Lower lobe of right lung (tissue), 2 donors: ENCODE results near the gene LCOR. TPM values are rescaled to one million over a fixed set of nuclear protein-coding genes. Genes with fewer than 3 reads are reported as not detected.

Experiments
- ATAC-seq, 2 donors: fragments of 200-7000 bp; cut with Tn5 transposase; one replicate each; pipeline ENCODE4 v1.9.1; 2020 to 2022; ENCODE audit warnings: mild to moderate bottlenecking in 2 of 2, moderate library complexity in 2 of 2
- DNase-seq: peaks from one replicate; pipeline ENCODE4 v3.0.0-alpha.2; 2020
- H3K27ac ChIP-seq: fragments of 200-600 bp; one replicate; pipeline ENCODE4 v1.8.0; 2022
- H3K27me3 ChIP-seq: fragments of 200-600 bp; one replicate; pipeline ENCODE4 v1.8.0; 2022; ENCODE audit warnings: low read depth
- H3K36me3 ChIP-seq: fragments of 200-600 bp; one replicate; pipeline ENCODE4 v1.8.0; 2022; ENCODE audit warnings: mild to moderate bottlenecking
- H3K4me1 ChIP-seq: fragments of 200-600 bp; one replicate; pipeline ENCODE4 v1.8.0; 2022
- H3K4me3 ChIP-seq: fragments of 200-600 bp; one replicate; pipeline ENCODE4 v1.8.0; 2022; ENCODE audit warnings: mild to moderate bottlenecking
- H3K9me3 ChIP-seq: fragments of 200-600 bp; one replicate; pipeline ENCODE4 v1.8.0; 2022
- CTCF ChIP-seq: fragments of 200-600 bp; IDR thresholded peaks from one replicate; pipeline ENCODE4 v1.8.0; 2022; ENCODE audit warnings: antibody characterized with exemption, mild to moderate bottlenecking
- intact Hi-C: fragments of 100-400 bp; cut with DNase I; formaldehyde crosslinking; loops from one replicate; pipeline ENCODE4 v1.11.0; 2022
- long read RNA-seq: library from polyadenylated mRNA; unstranded; transcript quantifications from one replicate; pipeline ENCODE4 v2.0.0, GENCODE V29; 2021
- total RNA-seq: library from RNA; stranded (reverse); fragmentation: NEBNext Ultra II Directional; extraction: Animal tissue kit (Norgen Biotek cat#: 25700); gene quantifications from one replicate; pipeline ENCODE4 v1.2.1, GENCODE V29; 2021
- donor health status: DM: no; HTN: yes; CAD: no; lungs with severe emphysema.

Gene LCOR
- 34.7 TPM for total RNA-seq
- long read RNA-seq, full-length matches to known transcripts: 4 of 30 reads
- long read RNA-seq, partial matches to known transcripts: 0 of 30 reads
- long read RNA-seq, other reads (novel, unspliced or antisense): 26 of 30 reads

GRCh38 chr10:96831867-96832720 is at the start of gene LCOR:
Gene LCOR (plus strand): TSS chr10:96832298. CDS start chr10:96949058, 116,760 bp downstream.
- intact Hi-C loops: no loop called here

GRCh38 chr10:96784253-96784652 is 47.8 kb upstream of the LCOR start:
- Histone ChIP-seq H3K27me3 (no peaks in the 10 kb centered on the region), H3K9me3 (peaks cover 6% of the 10 kb centered on the region), H3K4me1 (no peaks in the 10 kb centered on the region), H3K27ac (no peak overlapping the region), H3K36me3 (no peaks in the 10 kb centered on the region), H3K4me3 (no peak overlapping the region)
- no peak for TF ChIP-seq CTCF
- no peak for ATAC-seq
- intact Hi-C loops: no loop called here
- DNase-seq: no peak

More at GRCh38 chr10:96831867-96832720, at the start of gene LCOR:
- Histone ChIP-seq H3K9me3 (no peaks in the 10 kb centered on the region), H3K27ac (peak within 1 kb of the TSS; percentile 88), H3K36me3 (no peaks in the 10 kb centered on the region), H3K4me3 (peak within 1 kb of the TSS; percentile 88), H3K27me3 (no peaks in the 10 kb centered on the region), H3K4me1 (peaks cover 46% of the 10 kb centered on the region)
- DNase-seq (peak; percentile 89), ATAC-seq (peak; percentile 90 to 95)
- TF ChIP-seq CTCF: no peak

- Histone ChIP-seq H3K9me3 (peaks cover under 1% of the 10 kb centered on the region), H3K36me3 (no peaks in the 10 kb centered on the region), H3K4me1 (no peaks in the 10 kb centered on the region), H3K27me3 (no peaks in the 10 kb centered on the region), H3K27ac (no peak overlapping the region), H3K4me3 (no peak overlapping the region)
- DNase-seq (no peak), ATAC-seq (no peak)
- TF ChIP-seq CTCF: no peak
- intact Hi-C loops: no loop called here
Measured at GRCh38 chr10:96789571-96790108, 42.5 kb upstream of the LCOR start.

GRCh38 chr10:96791902-96792301 is 40.2 kb upstream of the LCOR start:
- Histone ChIP-seq H3K27me3 (peaks cover 4% of the 10 kb centered on the region), H3K4me3 (no peak overlapping the region), H3K4me1 (no peaks in the 10 kb centered on the region), H3K27ac (no peak overlapping the region), H3K36me3 (no peaks in the 10 kb centered on the region), H3K9me3 (no peaks in the 10 kb centered on the region)
- TF ChIP-seq CTCF: no peak
- no peak for ATAC-seq
- intact Hi-C loops: no loop called here
- no peak for DNase-seq

- no peak overlapping the region for H3K4me3 ChIP-seq
Measured at GRCh38 chr10:96794836-96795733, 37.0 kb upstream of the LCOR start.

More at GRCh38 chr10:96794836-96795733, 37.0 kb upstream of the LCOR start:
- TF ChIP-seq CTCF: no peak
- Histone ChIP-seq H3K4me1 (no peaks in the 10 kb centered on the region), H3K27ac (no peak overlapping the region), H3K36me3 (no peaks in the 10 kb centered on the region), H3K9me3 (no peaks in the 10 kb centered on the region), H3K27me3 (peaks cover 4% of the 10 kb centered on the region)
- DNase-seq (no peak), ATAC-seq (no peak)
- intact Hi-C loops: no loop called here
